Mucosa of descending colon (tissue), 3 donors: Measurements from ENCODE around the gene BTF3L4. TPM values are rescaled to one million over a fixed set of nuclear protein-coding genes. Genes with fewer than 3 reads are reported as not detected.

Experiments
- total RNA-seq, 3 donors: library from RNA; stranded (reverse); fragmentation: NEBNext Ultra II Directional in 2 of 3; extraction: Animal tissue kit (Norgen Biotek cat#: 25700) in 2 of 3; gene quantifications; one replicate each; pipeline versions ENCODE4 v1.2.1 to v1.2.4, GENCODE V29; 2021 to 2023
- donor health status: DM: no; HTN: no; CAD: no; lungs with moderate emphysema.
- donor health status: DM: no; HTN: no; CAD: no.
- donor health status: DM: no; HTN: yes; CAD: no.

The BTF3L4 gene
- total RNA-seq, 3 donors from 2014 or later: 22.4 to 27.7 (median 26.4) TPM

Other genes with a start within 250 kb of the BTF3L4 start
- gene NRDC, start 177.6 kb upstream of the BTF3L4 start, total RNA-seq: 100 to 1,000 TPM in 1 of 3 donors, 10 to 100 TPM in 2; 83.3 to 119 (median 91.4) TPM
- gene RAB3B, start 65.6 kb upstream of the BTF3L4 start, total RNA-seq: 1 to 10 TPM; 3.5 to 5.6 (median 3.6) TPM
- 1 to 10 TPM; 4.3 to 6.7 (median 5.4) TPM for gene KTI12, start 22.5 kb upstream of the BTF3L4 start, total RNA-seq
- 10 to 100 TPM; 32.8 to 60.1 (median 53.8) TPM for gene TXNDC12, start 1.1 kb upstream of the BTF3L4 start, total RNA-seq
- gene ZFYVE9, start 85.8 kb downstream of the BTF3L4 start, total RNA-seq: 10 to 100 TPM; 12.4 to 25.7 (median 19.1) TPM